WERI-Rb-1 (cell line): Measurements from ENCODE around the gene KCNH2.

ENCODE experiments used
- DNase-seq: peaks from one replicate; pipeline ENCODE4 v3.0.0-alpha.2; 2020
- H3K27ac ChIP-seq: fragments of 250-450 bp; sonication (Bioruptor Pico); 2 replicates; pipeline ENCODE4 v1.5.1; 2020; ENCODE audit warnings: mild to moderate bottlenecking, moderate library complexity
- H3K27me3 ChIP-seq: fragments of 250-450 bp; sonication (Bioruptor Pico); 2 replicates; pipeline ENCODE4 v1.5.1; 2021; ENCODE audit warnings: mild to moderate bottlenecking, low read depth, moderate library complexity; ENCODE audit not compliant: insufficient read depth, severe bottlenecking
- H3K36me3 ChIP-seq: fragments of 250-450 bp; sonication (Bioruptor Pico); 2 replicates; pipeline ENCODE4 v1.5.1; 2020; ENCODE audit warnings: mild to moderate bottlenecking, moderate library complexity
- H3K4me3 ChIP-seq: 2 replicates; pipeline ENCODE4 v1.5.1; 2011; ENCODE audit warnings: low read depth, mild to moderate bottlenecking, control low read depth, low read length
- H3K9me3 ChIP-seq: fragments of 250-450 bp; sonication (Bioruptor Pico); 2 replicates; pipeline ENCODE4 v1.5.1; 2021; ENCODE audit warnings: mild to moderate bottlenecking, moderate library complexity; ENCODE audit not compliant: severe bottlenecking
- CTCF ChIP-seq: IDR thresholded peaks from 2 replicates; pipeline ENCODE4 v1.5.1; 2011; ENCODE audit warnings: low read depth, mild to moderate bottlenecking, control low read depth, inconsistent platforms, low read length

Gene KCNH2

GRCh38 chr7:151016942-151017341, 38.8 kb upstream of the KCNH2 start:
- DNase-seq, result no peak
- Histone ChIP-seq H3K4me3 (no peak overlapping the region), H3K27ac (no peak overlapping the region), H3K9me3 (no peaks in the 10 kb centered on the region), H3K36me3 (no peaks in the 10 kb centered on the region), H3K27me3 (no peaks in the 10 kb centered on the region)
- TF ChIP-seq CTCF, result no peak

- no peaks in the 10 kb centered on the region for H3K36me3 ChIP-seq
- H3K9me3 ChIP-seq, result no peaks in the 10 kb centered on the region
- DNase-seq, result no peak
- H3K4me3 ChIP-seq, result no peak overlapping the region
- no peak for TF ChIP-seq CTCF
- H3K27me3 ChIP-seq, result no peaks in the 10 kb centered on the region
- H3K27ac ChIP-seq, result no peak overlapping the region
Measured at GRCh38 chr7:151016505-151016904, 38.4 kb upstream of the KCNH2 start.

DNA sequence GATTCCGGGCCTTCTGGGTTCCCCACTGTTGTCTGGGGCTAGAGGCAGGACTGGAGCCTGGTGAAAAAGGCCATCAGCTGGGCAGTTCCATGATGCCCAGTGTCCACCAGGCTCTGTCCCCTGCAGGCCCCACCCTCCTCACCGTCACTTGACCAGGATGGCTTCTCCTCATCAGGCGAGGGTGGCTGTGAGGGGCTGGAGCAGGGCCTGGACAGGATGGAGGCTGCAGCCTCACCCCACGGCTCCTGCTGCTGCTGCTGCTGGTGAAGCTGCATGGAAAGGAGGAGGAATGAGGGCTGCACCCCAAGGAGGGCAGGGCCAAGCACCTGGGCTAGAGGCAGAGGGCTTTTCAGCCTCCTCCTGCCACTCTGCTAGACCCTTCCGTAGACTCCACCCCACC, 37.8 kb upstream of the KCNH2 start:
- no peaks in the 10 kb centered on the region for H3K9me3 ChIP-seq
- no peak overlapping the region for H3K4me3 ChIP-seq
- H3K27me3 ChIP-seq, result no peaks in the 10 kb centered on the region
- H3K36me3 ChIP-seq, result no peaks in the 10 kb centered on the region
- no peak overlapping the region for H3K27ac ChIP-seq
- no peak for DNase-seq
- TF ChIP-seq CTCF, result no peak

DNA sequence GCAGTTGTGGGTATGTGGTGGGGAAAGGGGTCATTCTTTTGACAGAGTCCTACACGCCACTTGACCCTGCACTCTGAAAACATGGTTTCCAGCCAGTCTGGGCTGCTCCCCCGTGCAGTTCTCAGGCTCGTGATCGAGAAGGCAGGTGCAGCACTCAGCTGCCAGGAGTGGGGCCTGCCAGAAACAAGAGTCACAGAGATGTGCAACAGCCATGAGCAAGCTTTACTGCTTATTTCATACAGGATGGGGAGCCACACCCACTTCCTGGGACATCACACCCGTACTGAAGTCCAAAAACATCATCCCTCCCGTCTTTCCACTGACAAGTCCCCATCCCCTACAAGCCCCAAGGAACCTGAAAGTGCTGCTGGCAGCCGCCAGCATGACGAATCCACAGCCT, 36.8 kb upstream of the KCNH2 start:
- Histone ChIP-seq H3K36me3 (no peaks in the 10 kb centered on the region), H3K27me3 (no peaks in the 10 kb centered on the region), H3K4me3 (no peak overlapping the region), H3K9me3 (no peaks in the 10 kb centered on the region), H3K27ac (no peak overlapping the region)
- no peak for DNase-seq
- TF ChIP-seq CTCF, result no peak

- no peaks in the 10 kb centered on the region for H3K36me3 ChIP-seq
- H3K4me3 ChIP-seq, result no peak overlapping the region
- no peak for TF ChIP-seq CTCF
- DNase-seq, result no peak
- no peaks in the 10 kb centered on the region for H3K9me3 ChIP-seq
- no peaks in the 10 kb centered on the region for H3K27me3 ChIP-seq
- H3K27ac ChIP-seq, result no peak overlapping the region
Measured at GRCh38 chr7:151013733-151014497, 35.8 kb upstream of the KCNH2 start.

DNA sequence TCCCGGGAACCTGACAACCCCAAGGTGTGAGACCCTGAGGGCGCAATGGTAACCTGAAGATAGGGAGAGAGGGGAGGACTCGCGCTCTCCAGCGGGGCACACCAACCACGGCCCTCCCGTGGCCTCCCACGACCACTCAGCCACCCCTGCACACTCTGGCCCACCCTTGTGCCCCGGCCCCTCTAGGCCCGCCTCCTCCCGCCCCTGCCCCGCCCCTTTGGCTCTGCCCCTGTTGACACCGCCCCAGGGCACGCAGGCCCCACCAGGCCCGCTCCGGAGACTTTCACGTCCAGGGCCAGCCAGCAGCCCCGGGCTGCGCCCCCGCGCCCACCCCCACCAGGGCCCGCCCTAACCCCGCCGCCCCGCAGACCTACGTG, 35.2 kb upstream of the KCNH2 start:
- no peak for TF ChIP-seq CTCF
- DNase-seq, result no peak

More for the DNA sequence above, 35.2 kb upstream of the KCNH2 start:
- Histone ChIP-seq H3K27ac (no peak overlapping the region), H3K4me3 (no peak overlapping the region), H3K27me3 (no peaks in the 10 kb centered on the region), H3K9me3 (no peaks in the 10 kb centered on the region), H3K36me3 (no peaks in the 10 kb centered on the region)
